ENCODE results near the gene GP5.

GP5 gene

GRCh38 chr3:194399166-194399565 is at the start of gene GP5:
Gene GP5 (minus strand): TSS chr3:194399266. CDS start chr3:194398282, 984 bp downstream.
- Mint-ChIP-seq H3K36me3 (peaks cover 5% of the 10 kb centered on the region), H3K9me3 (no peaks in the 10 kb centered on the region), H3K4me3 (peak within 1 kb of the TSS; percentile 80), H3K27ac (peak within 1 kb of the TSS; percentile 97), H3K27me3 (peaks cover 14% of the 10 kb centered on the region), H3K4me1 (peaks cover 59% of the 10 kb centered on the region)
- no peak for DNase-seq
- CTCF ChIA-PET: interaction anchor here (0.6 kb wide), 1 partner anchor 66 kb away, joined by 3 read pairs; no protein-coding TSS in a partner anchor

GRCh38 chr3:194447657-194448056 is 48.6 kb upstream of the GP5 start:
- CTCF ChIA-PET: no interaction called here
- Mint-ChIP-seq H3K36me3 (peaks cover 43% of the 10 kb centered on the region), H3K9me3 (no peaks in the 10 kb centered on the region), H3K4me1 (peaks cover 2% of the 10 kb centered on the region), H3K27ac (no peak overlapping the region), H3K27me3 (no peaks in the 10 kb centered on the region), H3K4me3 (no peak overlapping the region)
- no peak for DNase-seq

GRCh38 chr3:194447161-194447560 is 48.1 kb upstream of the GP5 start:
- Mint-ChIP-seq H3K27ac (peak overlapping the region; percentile 9), H3K4me1 (peaks cover 2% of the 10 kb centered on the region), H3K4me3 (no peak overlapping the region), H3K36me3 (peaks cover 43% of the 10 kb centered on the region), H3K27me3 (no peaks in the 10 kb centered on the region), H3K9me3 (no peaks in the 10 kb centered on the region)
- CTCF ChIA-PET: no interaction called here
- no peak for DNase-seq

- H3K27me3 Mint-ChIP-seq: no peaks in the 10 kb centered on the region
- no peaks in the 10 kb centered on the region for H3K9me3 Mint-ChIP-seq
- peaks cover 45% of the 10 kb centered on the region for H3K36me3 Mint-ChIP-seq
- H3K4me1 Mint-ChIP-seq: peaks cover 2% of the 10 kb centered on the region
- DNase-seq: no peak
- no peak overlapping the region for H3K27ac Mint-ChIP-seq
- CTCF ChIA-PET: no interaction called here
- H3K4me3 Mint-ChIP-seq: no peak overlapping the region
Measured at GRCh38 chr3:194446754-194447153, 47.7 kb upstream of the GP5 start.

GRCh38 chr3:194446172-194446571 is 47.1 kb upstream of the GP5 start:
- no peak overlapping the region for H3K4me3 Mint-ChIP-seq
- DNase-seq: no peak
- no peak overlapping the region for H3K27ac Mint-ChIP-seq
- H3K36me3 Mint-ChIP-seq: peaks cover 41% of the 10 kb centered on the region
- peaks cover 2% of the 10 kb centered on the region for H3K4me1 Mint-ChIP-seq
- no peaks in the 10 kb centered on the region for H3K27me3 Mint-ChIP-seq
- CTCF ChIA-PET: no interaction called here
- H3K9me3 Mint-ChIP-seq: no peaks in the 10 kb centered on the region

GRCh38 chr3:194443901-194444300 is 44.8 kb upstream of the GP5 start:
- no peak overlapping the region for H3K4me3 Mint-ChIP-seq
- peaks cover 52% of the 10 kb centered on the region for H3K36me3 Mint-ChIP-seq
- no peaks in the 10 kb centered on the region for H3K9me3 Mint-ChIP-seq
- peaks cover 13% of the 10 kb centered on the region for H3K4me1 Mint-ChIP-seq
- DNase-seq: no peak
- H3K27ac Mint-ChIP-seq: no peak overlapping the region
- no peaks in the 10 kb centered on the region for H3K27me3 Mint-ChIP-seq
- CTCF ChIA-PET: interaction anchor here (1.1 kb wide), 1 partner anchor 28 kb away, joined by 3 read pairs; no protein-coding TSS in a partner anchor

- no peak for DNase-seq
- CTCF ChIA-PET: interaction anchor here (0.8 to 1.6 kb wide), 2 partner anchors 31 to 133 kb away, joined by 3 to 5 read pairs; no protein-coding TSS in a partner anchor
- H3K4me3 Mint-ChIP-seq: no peak overlapping the region
- H3K36me3 Mint-ChIP-seq: peaks cover 54% of the 10 kb centered on the region
- no peaks in the 10 kb centered on the region for H3K27me3 Mint-ChIP-seq
- peaks cover 16% of the 10 kb centered on the region for H3K4me1 Mint-ChIP-seq
- no peak overlapping the region for H3K27ac Mint-ChIP-seq
- no peaks in the 10 kb centered on the region for H3K9me3 Mint-ChIP-seq
Measured at GRCh38 chr3:194440756-194441155, 41.7 kb upstream of the GP5 start.

- Mint-ChIP-seq H3K9me3 (no peaks in the 10 kb centered on the region), H3K4me1 (peaks cover 16% of the 10 kb centered on the region), H3K4me3 (no peak overlapping the region), H3K27me3 (no peaks in the 10 kb centered on the region), H3K36me3 (peaks cover 56% of the 10 kb centered on the region), H3K27ac (no peak overlapping the region)
- DNase-seq: no peak
- CTCF ChIA-PET: no interaction called here
Measured at GRCh38 chr3:194439881-194440550, 41.0 kb upstream of the GP5 start.

- no peaks in the 10 kb centered on the region for H3K9me3 Mint-ChIP-seq
- CTCF ChIA-PET: no interaction called here
- no peak for DNase-seq
- H3K27me3 Mint-ChIP-seq: no peaks in the 10 kb centered on the region
- H3K4me1 Mint-ChIP-seq: peaks cover 11% of the 10 kb centered on the region
- H3K4me3 Mint-ChIP-seq: no peak overlapping the region
- H3K36me3 Mint-ChIP-seq: peaks cover 49% of the 10 kb centered on the region
- no peak overlapping the region for H3K27ac Mint-ChIP-seq
Measured at GRCh38 chr3:194434503-194434902, 35.4 kb upstream of the GP5 start.

GRCh38 chr3:194431554-194431953 is 32.5 kb upstream of the GP5 start:
- DNase-seq: no peak
- Mint-ChIP-seq H3K4me1 (no peaks in the 10 kb centered on the region), H3K9me3 (no peaks in the 10 kb centered on the region), H3K4me3 (no peak overlapping the region), H3K27me3 (no peaks in the 10 kb centered on the region), H3K36me3 (peaks cover 47% of the 10 kb centered on the region), H3K27ac (no peak overlapping the region)
- CTCF ChIA-PET: interaction anchor here (2.1 kb wide), 1 partner anchor 26 kb away, joined by 4 read pairs; no protein-coding TSS in a partner anchor

GRCh38 chr3:194425399-194425798 is 26.3 kb upstream of the GP5 start:
- H3K27ac Mint-ChIP-seq: no peak overlapping the region
- CTCF ChIA-PET: no interaction called here
- DNase-seq: no peak
- no peaks in the 10 kb centered on the region for H3K4me1 Mint-ChIP-seq
- no peak overlapping the region for H3K4me3 Mint-ChIP-seq
- no peaks in the 10 kb centered on the region for H3K9me3 Mint-ChIP-seq
- no peaks in the 10 kb centered on the region for H3K27me3 Mint-ChIP-seq
- H3K36me3 Mint-ChIP-seq: peaks cover 34% of the 10 kb centered on the region

GRCh38 chr3:194424953-194425352 is 25.9 kb upstream of the GP5 start:
- H3K27ac Mint-ChIP-seq: no peak overlapping the region
- CTCF ChIA-PET: no interaction called here
- no peaks in the 10 kb centered on the region for H3K9me3 Mint-ChIP-seq
- DNase-seq: no peak
- no peaks in the 10 kb centered on the region for H3K4me1 Mint-ChIP-seq
- H3K36me3 Mint-ChIP-seq: peaks cover 34% of the 10 kb centered on the region
- no peak overlapping the region for H3K4me3 Mint-ChIP-seq
- no peaks in the 10 kb centered on the region for H3K27me3 Mint-ChIP-seq

- CTCF ChIA-PET: no interaction called here
- H3K27me3 Mint-ChIP-seq: no peaks in the 10 kb centered on the region
- no peak overlapping the region for H3K4me3 Mint-ChIP-seq
- no peaks in the 10 kb centered on the region for H3K9me3 Mint-ChIP-seq
- no peaks in the 10 kb centered on the region for H3K4me1 Mint-ChIP-seq
- H3K27ac Mint-ChIP-seq: no peak overlapping the region
- peaks cover 29% of the 10 kb centered on the region for H3K36me3 Mint-ChIP-seq
- no peak for DNase-seq
Measured at GRCh38 chr3:194424373-194424772, 25.3 kb upstream of the GP5 start.

GRCh38 chr3:194423317-194423716 is 24.3 kb upstream of the GP5 start:
- no peaks in the 10 kb centered on the region for H3K4me1 Mint-ChIP-seq
- no peaks in the 10 kb centered on the region for H3K9me3 Mint-ChIP-seq
- no peak overlapping the region for H3K27ac Mint-ChIP-seq
- no peak overlapping the region for H3K4me3 Mint-ChIP-seq
- peaks cover 31% of the 10 kb centered on the region for H3K36me3 Mint-ChIP-seq
- H3K27me3 Mint-ChIP-seq: no peaks in the 10 kb centered on the region
- CTCF ChIA-PET: no interaction called here
- DNase-seq: no peak

GRCh38 chr3:194422188-194422587 is 23.1 kb upstream of the GP5 start:
- CTCF ChIA-PET: interaction anchor here (0.6 to 1.4 kb wide), 2 partner anchors 15 to 30 kb away, joined by 3 read pairs; no protein-coding TSS in a partner anchor
- no peak for DNase-seq
- H3K27ac Mint-ChIP-seq: no peak overlapping the region
- H3K9me3 Mint-ChIP-seq: no peaks in the 10 kb centered on the region
- H3K4me1 Mint-ChIP-seq: no peaks in the 10 kb centered on the region
- peaks cover 30% of the 10 kb centered on the region for H3K36me3 Mint-ChIP-seq
- no peak overlapping the region for H3K4me3 Mint-ChIP-seq
- H3K27me3 Mint-ChIP-seq: no peaks in the 10 kb centered on the region

Data from activated naive CD4-positive, alpha-beta T cell treated with anti-CD3 and anti-CD28 coated beads, Interleukin-2, amount 10 ng/mL, durations not matched to agents 7 days and 5 days (primary cell).